Glutamatergic neuron (in vitro differentiated cells): ENCODE results near the gene ROBO1. TPM values are rescaled to one million over a fixed set of nuclear protein-coding genes. Genes with fewer than 3 reads are reported as not detected.
A peak's percentile ranks its signal among the peaks of the same experiment; 100 is the strongest.

Source experiments
- DNase-seq: peaks from one replicate; pipeline ENCODE4 v3.0.0; 2022
- H3K27ac Mint-ChIP-seq: one replicate; pipeline ENCODE4 v1.8.0; 2020; ENCODE audit warnings: mild to moderate bottlenecking, mixed read lengths, inconsistent platforms; ENCODE audit not compliant: unreplicated experiment
- H3K27me3 Mint-ChIP-seq: one replicate; pipeline ENCODE4 v1.8.0; 2020; ENCODE audit warnings: mild to moderate bottlenecking, moderate library complexity, mixed read lengths, inconsistent platforms; ENCODE audit not compliant: unreplicated experiment
- H3K36me3 Mint-ChIP-seq: one replicate; pipeline ENCODE4 v1.8.0; 2020; ENCODE audit warnings: mild to moderate bottlenecking, mixed read lengths, inconsistent platforms; ENCODE audit not compliant: unreplicated experiment
- H3K4me1 Mint-ChIP-seq: one replicate; pipeline ENCODE4 v1.8.0; 2020; ENCODE audit warnings: mild to moderate bottlenecking, low read depth, mixed read lengths, inconsistent platforms; ENCODE audit not compliant: unreplicated experiment
- H3K4me3 Mint-ChIP-seq: one replicate; pipeline ENCODE4 v1.8.0; 2020; ENCODE audit warnings: mild to moderate bottlenecking, mixed read lengths, inconsistent platforms; ENCODE audit not compliant: unreplicated experiment
- H3K9me3 Mint-ChIP-seq: one replicate; pipeline ENCODE4 v1.8.0; 2020; ENCODE audit warnings: mild to moderate bottlenecking, moderate library complexity, mixed read lengths, inconsistent platforms; ENCODE audit not compliant: unreplicated experiment
- total RNA-seq: library from RNA; stranded (reverse); fragmentation: NEBNext Ultra II Directional; extraction: Animal tissue kit (Norgen Biotek cat#: 25700); gene quantifications from one replicate; pipeline ENCODE4 v1.2.1, GENCODE V29; 2021; ENCODE audit not compliant: unreplicated experiment
- TF ChIP-seq, protein P1 (sequence below): fragments of 200-600 bp; sonication (generic); IDR thresholded peaks from one replicate; pipeline ENCODE4 v1.5.0; 2021; ENCODE audit not compliant: partially characterized antibody, unreplicated experiment

ROBO1 gene
- total RNA-seq, 1 donor from 2014 or later: 505 TPM

DNA sequence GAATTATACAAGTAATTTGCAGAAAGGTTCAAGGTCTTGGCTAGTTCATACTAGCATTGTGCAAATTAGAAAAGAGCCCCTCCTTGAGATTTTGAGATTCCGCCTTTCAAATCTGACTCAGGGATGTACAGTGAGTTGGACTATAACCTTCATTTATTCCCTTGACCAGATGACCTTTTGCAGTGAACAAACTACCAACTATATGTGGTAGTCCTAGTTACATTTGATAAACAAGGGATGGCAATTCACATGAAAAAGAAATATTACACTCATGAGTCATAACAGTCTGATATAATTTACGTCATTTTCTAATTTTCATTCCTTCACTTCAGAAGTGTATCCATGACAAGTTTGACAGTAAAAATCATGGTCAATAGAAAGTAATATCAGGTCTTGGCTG is 860.4 kb downstream of the ROBO1 start:
- Mint-ChIP-seq H3K4me1 (peaks cover 51% of the 10 kb centered on the region), H3K9me3 (peaks cover 5% of the 10 kb centered on the region), H3K27me3 (no peaks in the 10 kb centered on the region), H3K27ac (peak overlapping the region; percentile 60), H3K36me3 (no peaks in the 10 kb centered on the region), H3K4me3 (no peak overlapping the region)
- DNase-seq: no peak
- TF ChIP-seq, protein P1, sequence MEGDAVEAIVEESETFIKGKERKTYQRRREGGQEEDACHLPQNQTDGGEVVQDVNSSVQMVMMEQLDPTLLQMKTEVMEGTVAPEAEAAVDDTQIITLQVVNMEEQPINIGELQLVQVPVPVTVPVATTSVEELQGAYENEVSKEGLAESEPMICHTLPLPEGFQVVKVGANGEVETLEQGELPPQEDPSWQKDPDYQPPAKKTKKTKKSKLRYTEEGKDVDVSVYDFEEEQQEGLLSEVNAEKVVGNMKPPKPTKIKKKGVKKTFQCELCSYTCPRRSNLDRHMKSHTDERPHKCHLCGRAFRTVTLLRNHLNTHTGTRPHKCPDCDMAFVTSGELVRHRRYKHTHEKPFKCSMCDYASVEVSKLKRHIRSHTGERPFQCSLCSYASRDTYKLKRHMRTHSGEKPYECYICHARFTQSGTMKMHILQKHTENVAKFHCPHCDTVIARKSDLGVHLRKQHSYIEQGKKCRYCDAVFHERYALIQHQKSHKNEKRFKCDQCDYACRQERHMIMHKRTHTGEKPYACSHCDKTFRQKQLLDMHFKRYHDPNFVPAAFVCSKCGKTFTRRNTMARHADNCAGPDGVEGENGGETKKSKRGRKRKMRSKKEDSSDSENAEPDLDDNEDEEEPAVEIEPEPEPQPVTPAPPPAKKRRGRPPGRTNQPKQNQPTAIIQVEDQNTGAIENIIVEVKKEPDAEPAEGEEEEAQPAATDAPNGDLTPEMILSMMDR: no peak

DNA sequence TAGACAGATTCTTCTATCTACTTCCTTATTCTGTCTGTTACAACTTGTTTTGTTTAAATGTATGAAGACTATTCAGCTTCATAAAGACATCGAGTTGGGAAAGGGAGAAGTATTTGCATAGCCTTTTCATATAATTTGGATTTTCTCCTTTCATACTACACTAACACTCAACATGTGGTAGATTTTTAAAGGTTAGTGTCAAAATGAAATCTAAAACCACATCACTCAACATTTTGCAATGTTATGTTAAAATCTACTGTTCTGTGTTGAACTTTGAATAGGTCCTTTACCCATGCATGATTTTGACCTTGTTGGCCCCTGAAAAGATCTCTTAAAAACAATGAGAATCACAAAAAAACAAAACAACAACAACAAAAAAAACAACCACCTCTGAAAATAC is 860.9 kb downstream of the ROBO1 start:
- H3K4me3 Mint-ChIP-seq: peak overlapping the region; percentile 22

DNA sequence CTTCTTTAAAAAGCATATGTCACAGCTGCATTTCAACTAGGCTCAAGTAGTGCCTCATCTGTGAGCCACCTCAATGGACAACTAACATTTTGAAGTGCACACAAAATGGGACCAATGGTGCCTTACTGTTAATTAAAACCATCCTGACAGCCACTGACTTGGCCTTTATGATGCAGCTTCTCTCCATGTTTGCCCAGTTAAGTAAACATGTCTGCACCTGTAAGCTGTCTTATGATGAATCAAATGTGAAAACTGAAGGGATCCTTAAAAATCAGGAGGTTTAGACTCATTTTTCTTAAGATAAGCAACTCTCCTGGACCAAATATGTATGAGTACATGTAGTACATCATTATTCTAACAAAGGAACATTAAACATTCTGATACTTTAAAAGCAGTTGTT is 861.6 kb downstream of the ROBO1 start:
- no peaks in the 10 kb centered on the region for H3K27me3 Mint-ChIP-seq
- H3K36me3 Mint-ChIP-seq: no peaks in the 10 kb centered on the region
- H3K4me1 Mint-ChIP-seq: peaks cover 46% of the 10 kb centered on the region
- peak overlapping the region; percentile 45 for H3K27ac Mint-ChIP-seq
- TF ChIP-seq, protein P1: no peak
- no peak overlapping the region for H3K4me3 Mint-ChIP-seq
- H3K9me3 Mint-ChIP-seq: peaks cover 5% of the 10 kb centered on the region
- no peak for DNase-seq

More for the DNA sequence above, 860.9 kb downstream of the ROBO1 start:
- DNase-seq: no peak
- Mint-ChIP-seq H3K4me1 (peaks cover 51% of the 10 kb centered on the region), H3K36me3 (no peaks in the 10 kb centered on the region), H3K9me3 (peaks cover 5% of the 10 kb centered on the region), H3K27me3 (no peaks in the 10 kb centered on the region), H3K27ac (peak overlapping the region; percentile 60)
- TF ChIP-seq, protein P1: no peak

DNA sequence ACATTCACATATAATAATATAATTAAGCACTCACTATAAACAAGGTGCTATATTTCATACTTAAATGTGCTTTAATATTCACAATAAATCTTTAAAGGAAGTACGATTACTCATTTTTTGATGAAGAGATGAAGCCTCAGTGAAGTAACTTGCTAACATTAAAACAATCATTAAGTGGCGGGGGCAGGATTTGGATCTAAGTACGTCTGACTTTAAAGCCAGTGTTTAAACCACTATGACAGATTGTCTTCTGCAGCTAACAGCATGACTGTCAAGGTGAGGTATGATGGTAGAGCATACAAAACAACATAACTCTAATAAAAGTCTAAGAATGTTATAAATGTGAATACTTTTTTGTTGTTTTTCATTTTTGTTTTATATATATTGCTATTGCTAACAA is 862.1 kb downstream of the ROBO1 start:
- Mint-ChIP-seq H3K36me3 (no peaks in the 10 kb centered on the region), H3K9me3 (peaks cover 5% of the 10 kb centered on the region), H3K4me1 (peaks cover 48% of the 10 kb centered on the region), H3K27me3 (no peaks in the 10 kb centered on the region), H3K27ac (peak overlapping the region; percentile 53), H3K4me3 (no peak overlapping the region)
- TF ChIP-seq, protein P1: no peak
- no peak for DNase-seq

DNA sequence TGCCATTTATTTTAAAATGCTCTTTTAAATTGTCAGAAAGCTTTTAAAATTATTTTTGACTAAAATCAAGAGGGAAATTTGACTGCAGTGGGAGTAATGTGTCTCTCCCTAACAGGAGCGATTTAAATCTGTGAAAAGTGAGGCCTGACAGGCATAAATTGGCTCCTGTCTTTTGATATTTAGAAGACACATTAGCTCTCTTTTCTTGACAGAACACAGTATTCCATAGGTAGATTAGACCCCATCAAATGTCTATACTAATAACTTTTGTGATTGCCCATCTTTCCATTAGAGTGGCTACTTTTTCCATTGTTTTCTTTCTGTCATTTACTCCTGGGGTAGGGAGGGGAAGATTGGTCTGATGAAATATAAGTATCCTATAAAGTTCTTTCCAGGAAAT is 866.3 kb downstream of the ROBO1 start:
- no peaks in the 10 kb centered on the region for H3K36me3 Mint-ChIP-seq
- no peaks in the 10 kb centered on the region for H3K27me3 Mint-ChIP-seq
- H3K4me3 Mint-ChIP-seq: no peak overlapping the region
- TF ChIP-seq, protein P1: no peak
- no peaks in the 10 kb centered on the region for H3K9me3 Mint-ChIP-seq
- no peak overlapping the region for H3K27ac Mint-ChIP-seq
- no peak for DNase-seq
- peaks cover 35% of the 10 kb centered on the region for H3K4me1 Mint-ChIP-seq
